OCI-LY3 (cell line): ENCODE data around the gene GRID1.

ENCODE experiments used
- EZH2phosphoT487 ChIP-seq: fragments of 200-600 bp; shearing (Covaris generic); IDR thresholded peaks from 2 replicates; pipeline ENCODE4 v1.6.1; 2018; ENCODE audit warnings: antibody characterized with exemption, mixed run types, low read depth
- TF ChIP-seq, protein P1 (sequence below): fragments of 200-600, 300-600 bp; sonication (generic); IDR thresholded peaks from 2 replicates; pipeline ENCODE4 v1.5.1; 2014; ENCODE audit warnings: antibody characterized with exemption, low read length, low read depth

DNA sequence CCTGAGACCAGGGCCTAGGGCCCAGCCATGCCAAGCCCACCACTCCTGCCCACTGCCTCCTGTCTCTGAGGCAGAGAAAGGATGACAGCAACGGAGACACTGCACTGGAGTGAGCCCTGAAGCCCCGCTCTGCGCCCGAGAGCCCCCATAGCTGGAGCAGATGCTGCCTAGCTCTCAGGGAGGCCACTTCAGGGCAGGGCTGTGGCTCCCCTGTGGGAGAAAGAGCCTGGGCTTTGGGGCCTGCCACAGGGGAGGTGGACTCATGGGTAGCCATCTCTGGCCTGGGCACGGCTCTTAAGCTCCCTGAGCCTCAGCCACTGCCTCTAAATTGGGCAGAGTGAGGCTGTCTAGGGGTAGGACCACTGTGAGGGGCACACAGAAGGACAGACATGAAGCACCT, 214.2 kb downstream of the GRID1 start:
- TF ChIP-seq, protein P1, sequence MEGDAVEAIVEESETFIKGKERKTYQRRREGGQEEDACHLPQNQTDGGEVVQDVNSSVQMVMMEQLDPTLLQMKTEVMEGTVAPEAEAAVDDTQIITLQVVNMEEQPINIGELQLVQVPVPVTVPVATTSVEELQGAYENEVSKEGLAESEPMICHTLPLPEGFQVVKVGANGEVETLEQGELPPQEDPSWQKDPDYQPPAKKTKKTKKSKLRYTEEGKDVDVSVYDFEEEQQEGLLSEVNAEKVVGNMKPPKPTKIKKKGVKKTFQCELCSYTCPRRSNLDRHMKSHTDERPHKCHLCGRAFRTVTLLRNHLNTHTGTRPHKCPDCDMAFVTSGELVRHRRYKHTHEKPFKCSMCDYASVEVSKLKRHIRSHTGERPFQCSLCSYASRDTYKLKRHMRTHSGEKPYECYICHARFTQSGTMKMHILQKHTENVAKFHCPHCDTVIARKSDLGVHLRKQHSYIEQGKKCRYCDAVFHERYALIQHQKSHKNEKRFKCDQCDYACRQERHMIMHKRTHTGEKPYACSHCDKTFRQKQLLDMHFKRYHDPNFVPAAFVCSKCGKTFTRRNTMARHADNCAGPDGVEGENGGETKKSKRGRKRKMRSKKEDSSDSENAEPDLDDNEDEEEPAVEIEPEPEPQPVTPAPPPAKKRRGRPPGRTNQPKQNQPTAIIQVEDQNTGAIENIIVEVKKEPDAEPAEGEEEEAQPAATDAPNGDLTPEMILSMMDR, result no peak
- no peak for TF ChIP-seq EZH2phosphoT487
